Breast epithelium (tissue), 3 donors: Measurements from ENCODE around the gene UMPS.

Experiments
- POLR2AphosphoS5 ChIP-seq, 3 donors: sonication (generic); formaldehyde crosslinking; IDR thresholded peaks; one replicate each; pipeline ENCODE4 v1.6.1; 2017; ENCODE audit warnings: antibody characterized with exemption in 3 of 3
- TF ChIP-seq, protein P1 (sequence below), 3 donors: fragments of 450-650 bp; IDR thresholded peaks; one replicate each; pipeline ENCODE4 v1.5.1; 2016 to 2017; ENCODE audit warnings: antibody characterized with exemption in 3 of 3, mild to moderate bottlenecking in 3 of 3, moderate library complexity in 3 of 3

GRCh38 chr3:124783696-124784095 is 53.4 kb downstream of the UMPS start:
- TF ChIP-seq, protein P1, sequence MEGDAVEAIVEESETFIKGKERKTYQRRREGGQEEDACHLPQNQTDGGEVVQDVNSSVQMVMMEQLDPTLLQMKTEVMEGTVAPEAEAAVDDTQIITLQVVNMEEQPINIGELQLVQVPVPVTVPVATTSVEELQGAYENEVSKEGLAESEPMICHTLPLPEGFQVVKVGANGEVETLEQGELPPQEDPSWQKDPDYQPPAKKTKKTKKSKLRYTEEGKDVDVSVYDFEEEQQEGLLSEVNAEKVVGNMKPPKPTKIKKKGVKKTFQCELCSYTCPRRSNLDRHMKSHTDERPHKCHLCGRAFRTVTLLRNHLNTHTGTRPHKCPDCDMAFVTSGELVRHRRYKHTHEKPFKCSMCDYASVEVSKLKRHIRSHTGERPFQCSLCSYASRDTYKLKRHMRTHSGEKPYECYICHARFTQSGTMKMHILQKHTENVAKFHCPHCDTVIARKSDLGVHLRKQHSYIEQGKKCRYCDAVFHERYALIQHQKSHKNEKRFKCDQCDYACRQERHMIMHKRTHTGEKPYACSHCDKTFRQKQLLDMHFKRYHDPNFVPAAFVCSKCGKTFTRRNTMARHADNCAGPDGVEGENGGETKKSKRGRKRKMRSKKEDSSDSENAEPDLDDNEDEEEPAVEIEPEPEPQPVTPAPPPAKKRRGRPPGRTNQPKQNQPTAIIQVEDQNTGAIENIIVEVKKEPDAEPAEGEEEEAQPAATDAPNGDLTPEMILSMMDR (IDR thresholded peaks at IDR 0.05) = no peak
- TF ChIP-seq POLR2AphosphoS5 (IDR thresholded peaks at IDR 0.05) = no peak
